ENCODE data around the gene DIAPH3.

GRCh38 chr13:60009300-60010253 is 154.2 kb downstream of the DIAPH3 start:
- TF ChIP-seq CTCF (IDR thresholded peaks at IDR 0.05) (no peak), POLR2A (IDR thresholded peaks at IDR 0.05) (no peak)
